IPS-18c (cell line): ENCODE measurements around the gene PPP1R37.

Experiments used
- H3K4me3 ChIP-seq: 2 replicates; pipeline ENCODE4 v1.7.0; 2013; ENCODE audit warnings: low read depth, mild to moderate bottlenecking, low read length, moderate library complexity; ENCODE audit not compliant: insufficient read depth
- H3K9me3 ChIP-seq: one replicate; pipeline ENCODE4 v1.6.1; 2013; ENCODE audit warnings: mild to moderate bottlenecking, low read length, moderate library complexity; ENCODE audit not compliant: control insufficient read depth, insufficient read depth

Gene PPP1R37

GRCh38 chr19:45179892-45180370 is 87.0 kb downstream of the PPP1R37 start:
- H3K9me3 ChIP-seq: peaks cover 2% of the 10 kb centered on the region

GRCh38 chr19:45180936-45181335 is 88.0 kb downstream of the PPP1R37 start:
- Histone ChIP-seq H3K4me3 (no peak overlapping the region), H3K9me3 (peaks cover 2% of the 10 kb centered on the region)

More at GRCh38 chr19:45179892-45180370, 87.0 kb downstream of the PPP1R37 start:
- peak overlapping the region; percentile 73 for H3K4me3 ChIP-seq

GRCh38 chr19:45182758-45183157 is 89.8 kb downstream of the PPP1R37 start:
- Histone ChIP-seq H3K4me3 (no peak overlapping the region), H3K9me3 (no peaks in the 10 kb centered on the region)

GRCh38 chr19:45184115-45184514 is 91.1 kb downstream of the PPP1R37 start:
- no peak overlapping the region for H3K4me3 ChIP-seq

GRCh38 chr19:45186509-45187334 is 93.7 kb downstream of the PPP1R37 start:
- H3K9me3 ChIP-seq: no peaks in the 10 kb centered on the region
- H3K4me3 ChIP-seq: no peak overlapping the region

More at GRCh38 chr19:45184115-45184514, 91.1 kb downstream of the PPP1R37 start:
- no peaks in the 10 kb centered on the region for H3K9me3 ChIP-seq

- no peak overlapping the region for H3K4me3 ChIP-seq
- H3K9me3 ChIP-seq: no peaks in the 10 kb centered on the region
Measured at GRCh38 chr19:45187421-45188100, 94.6 kb downstream of the PPP1R37 start.

- Histone ChIP-seq H3K4me3 (no peak overlapping the region), H3K9me3 (no peaks in the 10 kb centered on the region)
Measured at GRCh38 chr19:45189971-45190370, 97.0 kb downstream of the PPP1R37 start.

GRCh38 chr19:45191375-45191774 is 98.4 kb downstream of the PPP1R37 start:
- no peaks in the 10 kb centered on the region for H3K9me3 ChIP-seq

GRCh38 chr19:45195764-45196163 is 102.8 kb downstream of the PPP1R37 start:
- Histone ChIP-seq H3K4me3 (no peak overlapping the region), H3K9me3 (no peaks in the 10 kb centered on the region)

More at GRCh38 chr19:45191375-45191774, 98.4 kb downstream of the PPP1R37 start:
- H3K4me3 ChIP-seq: no peak overlapping the region
